SK-N-DZ (cell line): ENCODE measurements around the gene S100A10. TPM values are rescaled to one million over a fixed set of nuclear protein-coding genes. Genes with fewer than 3 reads are reported as not detected.

Source experiments
- DNase-seq: peaks from one replicate; pipeline ENCODE4 v3.0.0-alpha.2; 2015; ENCODE audit warnings: low spot score
- polyA plus RNA-seq, 2 experiments: library from polyadenylated mRNA; depleted of rRNA; stranded (reverse); fragments of >200 nt; gene quantifications; 2 replicates each; pipeline ENCODE4 v1.2.3, GENCODE V29; 2014

Gene S100A10
- polyA plus RNA-seq (2014; cell fraction: cytosol; rRNA removed), result not detected in 2 replicates
- not detected in 2 replicates for polyA plus RNA-seq (2014; cell fraction: nucleus; rRNA removed)

- DNase-seq, result no peak
Measured at GRCh38 chr1:151993734-151994496, at the start of gene S100A10. Gene S100A10 (minus strand): TSS chr1:151993859. CDS start chr1:151986230, 7,629 bp downstream.

DNA sequence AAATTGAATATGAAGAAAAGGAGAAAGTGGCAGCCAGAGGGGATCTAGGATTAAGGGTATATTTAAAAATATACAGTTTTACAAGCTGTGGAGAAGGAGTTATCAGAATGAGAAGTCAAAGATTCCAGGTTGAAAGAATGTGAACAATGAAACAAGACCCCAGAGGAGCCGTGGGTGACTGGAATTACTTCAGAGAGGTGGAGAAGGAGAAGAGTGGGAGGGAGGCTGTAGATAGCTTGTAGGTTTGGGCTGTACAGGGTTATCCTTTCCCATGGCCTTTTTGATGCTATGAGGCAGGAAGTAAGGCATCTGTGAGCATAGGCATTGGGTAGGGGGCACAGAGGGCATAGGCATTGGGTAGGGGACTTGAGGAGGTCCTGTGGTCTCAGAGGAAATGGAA is 48.4 kb upstream of the S100A10 start:
- no peak for DNase-seq

GRCh38 chr1:152039886-152040285 is 46.2 kb upstream of the S100A10 start:
- DNase-seq, result no peak

DNA sequence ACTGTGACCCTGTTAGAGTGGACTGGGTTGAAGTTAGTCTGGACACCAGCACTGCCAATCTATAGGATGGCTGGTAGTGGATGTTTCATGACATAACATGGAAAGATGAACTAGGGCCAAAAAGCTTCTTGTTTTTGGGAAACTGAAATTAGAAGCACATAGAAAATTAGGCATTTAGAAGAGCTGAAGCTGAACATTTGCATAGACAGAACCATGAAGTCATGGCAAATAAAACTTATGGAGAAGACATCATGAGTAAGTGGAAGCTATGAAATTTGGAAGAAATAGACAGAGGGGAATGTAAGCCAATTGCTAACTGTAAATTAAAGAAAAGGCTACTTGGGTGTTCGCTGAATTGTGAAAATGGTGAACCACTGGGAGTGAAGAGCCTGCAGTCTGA is 45.8 kb upstream of the S100A10 start:
- no peak for DNase-seq

- no peak for DNase-seq
Measured at GRCh38 chr1:152038871-152039270, 45.2 kb upstream of the S100A10 start.

DNA sequence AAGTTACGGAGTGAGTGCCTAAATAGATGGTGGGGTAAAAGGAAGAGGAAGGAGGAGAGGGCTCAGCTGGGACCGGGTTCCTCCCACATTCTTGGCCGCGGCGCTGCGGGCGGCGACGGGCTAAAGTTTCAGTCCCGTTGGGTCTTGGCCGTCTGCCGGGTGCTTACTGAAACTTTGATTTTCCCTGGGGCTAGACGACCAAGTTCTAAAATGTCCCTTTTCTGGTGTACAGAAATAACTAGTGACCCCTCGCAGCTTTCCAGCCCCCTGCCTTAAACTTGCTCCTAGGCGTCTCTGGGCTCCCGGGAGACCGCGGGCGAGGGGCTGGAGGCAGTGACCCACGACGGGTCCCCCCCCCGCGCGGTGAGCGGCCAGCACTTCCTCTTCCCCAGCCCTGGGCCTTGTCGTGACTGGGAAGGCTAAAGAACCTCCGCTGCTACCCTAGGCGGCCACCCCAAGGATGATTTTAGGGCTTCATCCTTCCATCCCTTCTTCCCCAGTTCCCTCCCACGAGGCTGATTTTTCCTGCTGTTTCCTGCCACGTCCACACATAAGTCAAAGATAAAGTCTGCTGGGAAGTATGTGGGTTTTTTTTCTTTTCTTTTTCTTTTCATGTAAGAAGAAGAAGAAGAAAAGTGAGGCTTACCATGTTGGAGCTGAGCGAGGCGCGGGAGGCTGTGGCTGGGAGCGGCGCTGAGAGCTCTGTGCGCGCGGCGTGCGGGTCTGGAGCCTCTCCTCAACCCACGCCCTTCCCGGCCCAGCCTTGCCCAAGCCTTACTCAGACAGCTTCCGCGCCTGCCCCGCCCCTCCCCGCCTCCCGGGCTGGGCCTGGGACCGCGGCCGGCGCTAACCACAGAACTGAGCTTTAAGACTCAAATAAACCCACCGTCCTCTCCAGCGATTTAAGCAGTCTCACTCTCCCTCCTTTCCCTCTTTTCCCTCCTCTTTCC is 42.9 kb upstream of the S100A10 start, which contains the start of gene S100A11:
TSS of gene S100A11 (minus strand) at position 738 of the 950 bp plus-strand sequence. CDS start at position 649, 89 bp downstream.
- DNase-seq, result peak; percentile 66

- DNase-seq, result peak; percentile 51
Measured at GRCh38 chr1:152035539-152036266, 42.0 kb upstream of the S100A10 start.

GRCh38 chr1:152034654-152035538 is 41.2 kb upstream of the S100A10 start:
- DNase-seq, result peak; percentile 87

DNA sequence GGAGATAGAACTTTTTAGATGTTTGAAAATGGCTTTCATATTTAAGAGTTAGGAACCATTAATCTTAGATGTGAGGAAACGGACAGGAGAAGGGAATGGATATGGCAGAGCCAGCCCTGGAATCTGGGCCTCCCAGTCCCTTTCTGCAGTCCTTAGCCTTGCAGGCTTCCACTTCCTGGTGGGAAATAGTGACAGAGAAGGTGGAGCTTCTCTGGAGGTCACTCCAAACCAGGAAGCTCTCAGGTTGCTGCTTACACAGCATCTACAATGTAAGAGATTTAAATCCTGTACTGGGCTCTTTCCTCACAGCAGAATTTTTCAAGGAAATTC is 40.6 kb upstream of the S100A10 start:
- no peak for DNase-seq

DNA sequence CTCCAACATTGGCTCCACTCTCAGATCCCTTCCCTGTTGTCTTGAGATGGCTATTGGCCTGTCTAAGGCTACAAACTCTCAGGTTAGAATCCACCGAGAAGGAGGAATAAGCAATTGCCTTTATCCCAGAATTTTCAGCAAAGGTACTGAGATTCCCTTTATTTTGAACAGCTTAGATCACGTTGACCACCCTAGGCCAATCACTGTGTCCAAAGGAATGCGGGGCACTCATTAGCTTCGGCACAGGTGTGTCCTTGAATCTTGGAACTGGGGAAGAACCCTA is 36.2 kb upstream of the S100A10 start:
- DNase-seq, result no peak

GRCh38 chr1:152029144-152029928 is 35.7 kb upstream of the S100A10 start:
- DNase-seq, result no peak

DNA sequence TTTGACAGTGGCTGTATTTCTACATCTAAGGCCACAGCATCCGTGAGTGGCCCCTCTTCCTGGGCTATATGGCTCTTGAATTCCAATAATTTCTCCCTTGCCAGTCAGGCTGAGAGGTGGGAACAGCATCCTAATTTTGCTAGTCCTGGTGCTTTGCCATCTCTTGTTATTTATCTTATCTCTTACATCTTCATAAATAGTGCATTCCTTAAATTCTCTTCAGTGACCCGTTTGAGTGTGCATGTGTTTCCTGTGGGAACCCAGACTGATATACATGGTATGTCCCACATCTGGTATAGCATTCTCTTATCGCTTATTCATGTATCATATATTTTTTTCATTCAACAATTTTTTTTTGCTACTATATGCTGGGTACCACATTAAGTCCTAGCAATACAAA is 33.2 kb upstream of the S100A10 start:
- no peak for DNase-seq

- DNase-seq, result no peak
Measured at GRCh38 chr1:152024223-152024622, 30.6 kb upstream of the S100A10 start.

GRCh38 chr1:152023221-152023620 is 29.6 kb upstream of the S100A10 start:
- DNase-seq, result no peak

DNA sequence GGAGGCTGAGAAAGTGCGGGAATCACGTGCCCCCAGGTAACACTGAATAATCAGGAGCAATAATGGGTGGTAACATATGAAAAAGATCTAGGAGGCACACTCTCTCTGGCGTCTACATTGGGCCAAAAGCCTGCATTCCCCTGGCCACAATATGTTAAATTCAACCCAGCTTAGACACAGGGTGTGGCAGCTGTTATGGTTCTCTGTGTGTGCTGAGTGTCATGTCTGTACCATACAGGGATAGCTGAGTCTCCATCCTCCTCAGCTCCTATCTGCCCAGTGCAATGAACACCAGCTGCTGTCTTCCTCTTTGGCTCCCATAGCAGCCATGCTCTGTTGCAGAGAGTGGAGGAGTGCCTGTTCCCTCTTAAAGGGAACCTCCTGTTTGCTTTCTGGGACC is 28.8 kb upstream of the S100A10 start:
- DNase-seq, result no peak

DNA sequence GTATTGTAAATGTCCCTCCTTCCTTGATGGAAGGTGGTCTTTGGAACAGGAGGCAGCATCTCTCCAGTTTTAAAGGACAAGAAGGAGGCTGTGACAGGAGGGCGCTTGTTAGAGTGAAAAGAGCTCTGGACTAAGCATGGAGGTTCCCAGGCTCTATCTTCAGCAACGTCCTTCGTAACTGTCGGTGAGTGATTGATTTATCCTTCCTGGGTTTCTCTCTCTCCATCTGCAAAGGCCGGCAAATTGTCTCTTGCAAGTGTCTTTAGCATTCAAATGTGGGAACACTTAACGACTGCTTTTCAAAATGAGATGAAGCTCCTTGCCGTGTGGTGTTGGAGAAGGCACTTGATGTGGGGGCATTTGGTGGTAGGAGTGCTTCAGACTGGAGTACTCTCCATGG is 27.9 kb upstream of the S100A10 start:
- no peak for DNase-seq

DNA sequence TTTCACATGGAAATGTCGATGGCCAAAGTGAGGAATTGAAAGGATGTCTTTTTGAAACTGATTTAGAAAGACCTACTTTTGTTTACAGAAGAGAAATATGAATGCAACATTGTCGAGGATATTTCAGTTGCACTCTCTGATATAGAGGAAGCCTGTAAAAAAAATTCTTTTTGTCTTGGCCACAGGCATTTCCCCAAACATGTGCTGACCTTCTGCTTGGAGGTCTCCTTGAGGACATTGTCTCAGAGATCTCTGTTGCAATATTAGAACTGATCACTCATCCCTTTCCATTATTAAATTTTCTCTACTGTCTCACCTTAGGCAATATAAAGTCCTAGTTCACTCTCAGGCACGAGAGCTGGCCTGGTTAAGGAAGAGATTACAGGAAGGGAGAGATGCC is 27.2 kb upstream of the S100A10 start:
- DNase-seq, result no peak

DNA sequence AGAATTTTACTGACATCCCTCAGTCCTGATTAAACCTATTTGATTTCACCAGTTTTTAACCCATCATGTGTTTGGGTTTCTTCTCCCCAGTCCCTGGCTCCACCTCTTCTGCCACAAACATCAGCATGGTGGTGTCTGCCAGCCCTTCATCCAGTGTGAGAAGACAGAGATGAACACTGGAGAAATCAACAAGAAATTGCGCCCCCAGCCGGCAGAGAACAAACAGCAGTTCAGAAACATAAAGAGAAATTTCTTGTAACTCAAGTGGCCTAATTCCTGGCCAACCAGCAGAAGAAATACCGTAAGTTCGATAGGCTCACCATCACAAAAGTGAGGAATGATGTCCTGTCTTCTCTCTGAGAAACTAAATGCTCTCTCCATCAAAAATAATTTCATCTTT is 24.9 kb upstream of the S100A10 start:
- no peak for DNase-seq

DNA sequence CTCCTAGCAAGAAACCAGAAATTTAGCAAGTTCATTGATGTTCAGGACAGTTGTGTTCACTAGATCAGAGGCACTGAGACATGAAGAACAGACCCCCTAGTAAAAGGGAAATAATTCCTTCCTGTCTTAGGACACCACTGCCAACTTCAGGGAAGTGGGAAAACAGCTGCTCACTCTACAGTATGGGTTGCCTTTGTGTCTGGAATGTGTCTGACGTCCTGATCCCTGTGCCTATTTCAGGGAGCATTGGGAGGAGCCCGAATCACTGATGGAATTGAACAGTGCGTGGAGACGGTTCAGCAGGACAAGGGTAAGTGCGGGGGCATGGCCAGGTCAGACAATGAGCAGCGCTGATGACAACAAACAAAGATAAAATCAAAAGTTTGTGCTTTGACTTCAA is 22.1 kb upstream of the S100A10 start:
- no peak for DNase-seq

- DNase-seq, result no peak
Measured at GRCh38 chr1:152014943-152015342, 21.3 kb upstream of the S100A10 start.
